LNCAP (cell line): ENCODE results near the gene GJC2.

Experiments
- TF ChIP-seq, protein P1 (sequence below): fragments of 450-650 bp; IDR thresholded peaks from 2 replicates; pipeline ENCODE4 v1.5.1; 2017; ENCODE audit warnings: mild to moderate bottlenecking

GJC2 gene

DNA sequence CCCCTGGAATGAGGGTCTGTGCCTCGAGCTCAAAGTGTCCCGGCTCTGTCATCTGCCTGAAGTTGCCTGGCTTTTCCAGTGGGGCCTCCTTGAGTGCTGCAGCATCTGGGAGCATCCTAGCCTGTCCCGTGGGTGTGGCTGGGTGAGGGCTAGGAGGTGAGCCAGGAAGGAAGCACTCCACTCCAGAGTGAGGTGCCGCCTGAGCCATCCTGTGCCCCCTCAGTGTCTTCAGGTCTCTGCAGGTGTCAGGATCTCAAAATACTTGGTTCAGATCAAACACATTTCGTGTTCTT lies 27.4 kb downstream of the GJC2 start:
- TF ChIP-seq, protein P1, sequence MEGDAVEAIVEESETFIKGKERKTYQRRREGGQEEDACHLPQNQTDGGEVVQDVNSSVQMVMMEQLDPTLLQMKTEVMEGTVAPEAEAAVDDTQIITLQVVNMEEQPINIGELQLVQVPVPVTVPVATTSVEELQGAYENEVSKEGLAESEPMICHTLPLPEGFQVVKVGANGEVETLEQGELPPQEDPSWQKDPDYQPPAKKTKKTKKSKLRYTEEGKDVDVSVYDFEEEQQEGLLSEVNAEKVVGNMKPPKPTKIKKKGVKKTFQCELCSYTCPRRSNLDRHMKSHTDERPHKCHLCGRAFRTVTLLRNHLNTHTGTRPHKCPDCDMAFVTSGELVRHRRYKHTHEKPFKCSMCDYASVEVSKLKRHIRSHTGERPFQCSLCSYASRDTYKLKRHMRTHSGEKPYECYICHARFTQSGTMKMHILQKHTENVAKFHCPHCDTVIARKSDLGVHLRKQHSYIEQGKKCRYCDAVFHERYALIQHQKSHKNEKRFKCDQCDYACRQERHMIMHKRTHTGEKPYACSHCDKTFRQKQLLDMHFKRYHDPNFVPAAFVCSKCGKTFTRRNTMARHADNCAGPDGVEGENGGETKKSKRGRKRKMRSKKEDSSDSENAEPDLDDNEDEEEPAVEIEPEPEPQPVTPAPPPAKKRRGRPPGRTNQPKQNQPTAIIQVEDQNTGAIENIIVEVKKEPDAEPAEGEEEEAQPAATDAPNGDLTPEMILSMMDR = no peak

DNA sequence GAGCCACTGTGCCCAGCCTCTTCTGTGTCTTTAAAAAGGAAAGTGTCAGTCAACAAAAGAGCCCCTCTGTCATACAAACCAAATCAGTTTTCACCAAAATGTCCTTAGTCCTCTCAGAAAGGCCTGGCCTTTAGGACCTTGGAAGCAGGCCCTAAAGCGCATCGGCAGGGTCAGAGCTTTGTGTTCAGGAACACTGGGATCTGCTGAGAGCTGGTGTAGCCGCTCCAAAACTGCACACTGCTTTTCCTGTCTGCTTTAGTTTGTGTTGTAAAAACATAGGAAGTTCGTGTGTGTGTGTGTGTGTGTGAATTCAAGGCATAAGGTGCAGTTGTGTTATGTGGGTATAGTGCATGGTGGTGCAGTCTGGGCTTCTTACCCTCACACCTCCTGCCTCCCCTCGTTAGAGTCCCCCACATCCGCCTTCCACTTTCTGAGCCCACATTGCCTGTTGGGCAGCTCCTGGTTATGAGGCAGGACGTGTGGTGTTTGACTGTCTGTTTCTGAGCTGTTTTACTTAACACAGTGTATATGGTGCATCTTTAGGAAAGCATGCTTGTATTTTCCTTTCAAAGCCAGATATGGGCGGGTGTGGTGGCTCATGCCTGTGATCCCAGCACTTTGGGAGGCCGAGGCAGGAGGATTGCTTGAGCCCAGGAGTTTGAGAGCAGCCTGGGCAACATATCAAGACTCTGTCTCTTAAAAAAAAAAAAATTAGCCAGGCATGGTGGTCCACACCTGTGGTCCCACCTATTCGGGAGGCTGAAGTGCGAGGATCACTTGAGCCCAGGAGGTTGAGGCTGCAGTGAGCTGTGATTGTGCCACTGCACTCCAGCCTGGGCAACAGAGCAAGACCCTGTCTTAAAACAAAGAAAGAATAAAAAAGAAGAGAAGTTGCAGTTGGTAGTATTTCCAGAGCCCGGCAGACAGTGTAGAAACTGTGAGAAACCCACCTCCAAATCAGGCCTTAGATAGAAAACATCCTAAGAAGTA lies 28.3 kb downstream of the GJC2 start:
- TF ChIP-seq, protein P1 = no peak

DNA sequence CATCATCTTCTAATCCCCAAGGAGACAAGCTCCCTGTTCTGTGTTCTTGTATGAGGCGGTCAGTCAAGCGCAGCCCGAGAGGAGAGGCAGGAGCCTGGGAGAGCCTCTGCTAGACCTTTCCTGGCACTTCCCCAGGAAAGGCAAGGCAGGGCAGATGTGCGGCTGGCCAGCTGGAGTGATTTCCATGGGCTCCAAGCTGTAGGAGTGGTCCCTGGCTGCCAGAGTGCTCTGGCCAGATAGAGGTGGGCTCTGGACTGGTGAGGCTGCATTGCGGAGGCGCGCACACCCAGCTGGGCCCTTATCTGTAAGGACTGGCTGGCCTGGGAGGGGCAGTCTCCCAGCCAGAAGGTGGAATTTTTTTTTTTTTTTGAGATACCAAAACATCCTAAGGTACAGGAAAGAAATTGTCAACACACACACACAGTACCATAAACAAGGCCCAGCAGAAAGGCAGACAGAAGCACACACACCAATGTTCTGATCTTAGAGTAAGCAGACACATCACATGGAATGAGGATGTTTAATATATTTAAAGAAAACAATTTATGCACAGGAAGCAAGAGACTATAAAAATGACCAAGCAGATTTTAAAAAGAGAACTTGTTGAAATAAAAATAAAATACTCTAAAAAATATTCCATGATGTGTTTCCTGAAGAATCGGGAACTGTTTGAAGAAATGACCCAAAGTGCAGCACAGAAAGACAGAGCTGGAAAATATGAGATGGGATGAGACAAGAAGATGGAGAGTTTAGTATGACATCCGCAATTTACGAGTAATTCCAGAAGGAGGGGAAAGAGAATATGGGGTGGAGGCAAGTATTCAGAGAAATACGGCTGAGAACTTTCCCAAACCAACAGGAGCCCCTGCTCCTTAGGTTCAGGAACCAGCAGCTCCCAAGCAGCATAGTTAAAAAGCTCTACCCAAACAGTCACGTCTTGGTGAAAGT lies 29.3 kb downstream of the GJC2 start:
- TF ChIP-seq, protein P1 = no peak

DNA sequence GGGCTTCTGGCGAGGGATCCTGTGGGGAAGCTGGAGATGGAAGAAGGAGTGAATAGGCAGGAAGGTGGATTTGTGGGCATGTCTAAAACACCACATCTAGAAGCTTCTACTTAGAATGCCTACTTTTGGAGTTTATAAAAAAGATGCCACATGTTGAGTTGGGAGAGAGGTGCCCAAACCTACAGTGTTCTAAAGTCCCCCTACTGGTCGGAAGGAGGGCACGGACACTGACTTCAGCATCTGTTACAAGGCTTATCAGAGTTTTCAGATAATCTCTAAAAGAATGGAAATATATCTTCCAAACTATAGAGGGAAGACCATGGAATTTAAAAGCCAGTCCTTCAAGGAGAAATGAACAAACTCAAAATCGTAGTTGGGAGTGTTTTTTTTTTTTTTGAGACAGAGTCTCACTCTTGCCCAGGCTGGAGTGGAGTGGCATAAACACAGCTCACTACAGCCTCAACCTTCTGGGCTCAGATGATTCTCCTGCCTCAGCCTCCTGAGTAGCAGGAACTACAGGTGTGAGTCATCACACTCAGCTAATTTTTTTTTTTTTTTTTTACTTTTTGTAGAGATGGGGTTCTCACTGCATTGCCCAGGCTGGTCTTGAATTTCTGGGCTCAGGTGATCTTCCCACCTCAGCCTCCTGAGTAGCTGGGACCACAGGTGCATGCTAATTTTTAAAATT lies 30.7 kb downstream of the GJC2 start:
- TF ChIP-seq, protein P1 = peak; percentile 32; the same call in 1 of the 2 replicates

DNA sequence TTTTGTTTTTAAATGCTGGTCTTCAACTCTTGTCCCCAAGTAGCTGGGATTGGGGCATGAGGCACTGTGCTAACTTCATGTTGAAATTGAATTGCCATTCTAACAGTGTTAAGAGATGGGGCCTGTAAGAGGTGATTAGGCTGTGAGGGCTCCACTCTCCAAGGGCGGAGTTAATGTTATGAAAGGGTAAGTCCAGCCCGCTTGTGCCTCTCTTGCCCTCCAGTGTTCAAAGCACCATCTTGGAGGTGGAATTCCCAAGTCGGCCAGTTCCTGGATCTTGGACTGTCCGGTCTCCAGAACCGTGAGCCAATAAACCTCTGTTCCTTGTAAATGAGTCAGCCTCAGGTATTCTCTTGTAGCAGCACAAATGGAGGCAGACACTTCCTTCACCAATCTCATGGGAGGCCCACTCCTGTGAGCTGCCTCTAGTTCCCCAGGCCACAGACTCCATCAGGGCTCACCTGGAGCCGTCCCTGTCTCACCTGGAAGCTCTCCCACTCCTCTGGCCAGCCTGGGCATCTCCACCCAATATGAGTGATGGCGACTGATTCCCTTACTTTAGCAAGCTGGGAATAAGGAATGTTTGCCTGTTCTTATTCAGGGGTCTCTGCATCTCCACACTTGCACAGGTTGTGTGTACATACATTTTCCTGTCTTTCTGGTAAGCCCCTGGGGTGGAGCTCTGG lies 31.4 kb downstream of the GJC2 start:
- TF ChIP-seq, protein P1 = no peak

DNA sequence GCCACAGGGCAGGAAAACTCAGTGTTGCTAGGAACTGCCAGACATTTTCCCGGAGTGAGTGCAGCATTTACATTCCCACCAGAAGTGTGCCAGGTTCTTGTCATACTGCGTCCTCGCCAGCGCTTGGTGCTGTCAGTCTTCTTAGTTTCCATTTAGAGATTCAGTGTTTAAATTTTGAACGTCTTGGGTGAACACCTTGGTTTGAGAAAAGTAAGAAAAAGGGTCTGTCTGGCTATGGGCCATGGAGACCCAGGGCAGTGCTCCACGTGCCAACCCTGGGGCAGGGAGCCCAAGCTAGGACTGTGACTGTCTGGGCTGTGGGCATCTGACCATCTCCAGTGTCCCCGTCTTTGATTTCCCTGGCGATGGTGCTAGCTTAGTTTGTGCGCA lies 31.9 kb downstream of the GJC2 start:
- TF ChIP-seq, protein P1 = no peak
